Psoas muscle (tissue), 8 donors: ENCODE data around the gene EGFLAM. TPM values are rescaled to one million over a fixed set of nuclear protein-coding genes. Genes with fewer than 3 reads are reported as not detected.
A peak's percentile ranks its signal among the peaks of the same experiment; 100 is the strongest.

Experiments
- ATAC-seq, 4 donors: fragments of 200-7000 bp; cut with Tn5 transposase; one replicate each; pipeline ENCODE4 v1.9.1; 2020; ENCODE audit warnings: moderate library complexity in 3 of 4, mild to moderate bottlenecking in 2 of 4
- DNase-seq, 2 donors: peaks; one replicate each; pipeline ENCODE4 v3.0.0-alpha.2; 2020
- H3K27ac ChIP-seq: fragments of 200-600 bp; one replicate; pipeline ENCODE4 v1.8.0; 2022
- H3K27me3 ChIP-seq, 3 donors: fragments of 200-600 bp in 1 of 3; one replicate each; pipeline versions ENCODE4 v1.6.1 to v1.8.0; 2013 to 2022; ENCODE audit warnings: low read length in 2 of 3, mild to moderate bottlenecking in 2 of 3, moderate library complexity in 1 of 3; ENCODE audit not compliant: insufficient read depth in 3 of 3
- H3K36me3 ChIP-seq, 2 donors: fragments of 200-600 bp in 1 of 2; one replicate each; pipeline versions ENCODE4 v1.6.1 to v1.8.0; 2013 to 2022; ENCODE audit warnings: low read depth in 1 of 2, mild to moderate bottlenecking in 1 of 2, moderate library complexity in 1 of 2; ENCODE audit not compliant: insufficient read depth in 1 of 2
- H3K4me1 ChIP-seq: fragments of 200-600 bp; one replicate; pipeline ENCODE4 v1.8.0; 2022
- H3K4me3 ChIP-seq: fragments of 200-600 bp; one replicate; pipeline ENCODE4 v1.8.0; 2022; ENCODE audit warnings: mild to moderate bottlenecking
- H3K9me3 ChIP-seq: fragments of 200-600 bp; one replicate; pipeline ENCODE4 v1.8.0; 2022
- CTCF ChIP-seq: fragments of 200-600 bp; IDR thresholded peaks from one replicate; pipeline ENCODE4 v1.8.0; 2022; ENCODE audit warnings: antibody characterized with exemption
- WGBS, 3 donors: extraction: QIAGEN DNeasy Blood & Tissue Kit; methylation state at CpG; one replicate each; pipeline versions ENCODE4 v1.1.6 to v1.1.7; 2013; 5-methylcytosine and 5-hydroxymethylcytosine counted together
- intact Hi-C, 2 donors: fragments of 100-400 bp; cut with DNase I; formaldehyde crosslinking; loops; one replicate each; pipeline versions ENCODE4 v1.11.0 to v1.14.2; 2022
- polyA plus RNA-seq, 3 donors: library from polyadenylated mRNA; stranded (reverse); fragments of 200-250 nt; gene quantifications; one replicate each; pipeline ENCODE4 v1.2.3, GENCODE V29; 2013
- total RNA-seq, 4 donors: library from RNA; stranded (reverse); fragmentation: NEBNext Ultra II Directional in 2 of 4; extraction: Animal tissue kit (Norgen Biotek cat#: 25700) in 2 of 4; gene quantifications; one replicate each; pipeline versions ENCODE4 v1.2.1 to v1.2.4, GENCODE V29; 2021 to 2023
- donor health status: healthy with polysubstance abuse.
- donor health status: DM: no; HTN: no; CAD: no; lungs with moderate emphysema.
- donor health status: Bipolar disorder and iron deficiency.
- donor health status: healthy.
- donor health status: DM: yes; HTN: yes; CAD: no.
- donor health status: DM: no; HTN: no; CAD: no.
- donor health status: DM: no; HTN: no; CAD: no.
- donor health status: DM: yes; HTN: yes; CAD: no.

EGFLAM gene
- total and polyA plus RNA-seq, 7 donors = 16.0 to 53.8 (median 35.3) TPM

GRCh38 chr5:38453506-38453905 is 195.1 kb downstream of the EGFLAM start:
- Histone ChIP-seq H3K27me3 (no peaks in the 10 kb centered on the region), H3K27ac (no peak overlapping the region), H3K36me3 (peaks cover 0 to 71% of the 10 kb centered on the region in 2 donors), H3K4me3 (no peak overlapping the region), H3K9me3 (no peaks in the 10 kb centered on the region), H3K4me1 (peaks cover 8% of the 10 kb centered on the region)
- intact Hi-C loops = no loop called here
- no peak for TF ChIP-seq CTCF
- ATAC-seq (no peak), DNase-seq (no peak)
- 74 to 82% (median 80%) methylated on average over 3 of the region's 3 CpGs for WGBS, 3 donors

GRCh38 chr5:38453921-38454320 is 195.6 kb downstream of the EGFLAM start:
- intact Hi-C loops = no loop called here
- no peaks in the 10 kb centered on the region for H3K9me3 ChIP-seq
- ATAC-seq (no peak), DNase-seq (no peak)
- TF ChIP-seq CTCF = no peak
- no peak overlapping the region for H3K4me3 ChIP-seq
- H3K27ac ChIP-seq = no peak overlapping the region
- H3K36me3 ChIP-seq = peaks cover 0 to 71% of the 10 kb centered on the region in 2 donors
- no peaks in the 10 kb centered on the region for H3K27me3 ChIP-seq
- H3K4me1 ChIP-seq = peaks cover 4% of the 10 kb centered on the region
- 89 to 95% (median 94%) methylated on average over 11 of the region's 11 CpGs for WGBS, 3 donors

DNA sequence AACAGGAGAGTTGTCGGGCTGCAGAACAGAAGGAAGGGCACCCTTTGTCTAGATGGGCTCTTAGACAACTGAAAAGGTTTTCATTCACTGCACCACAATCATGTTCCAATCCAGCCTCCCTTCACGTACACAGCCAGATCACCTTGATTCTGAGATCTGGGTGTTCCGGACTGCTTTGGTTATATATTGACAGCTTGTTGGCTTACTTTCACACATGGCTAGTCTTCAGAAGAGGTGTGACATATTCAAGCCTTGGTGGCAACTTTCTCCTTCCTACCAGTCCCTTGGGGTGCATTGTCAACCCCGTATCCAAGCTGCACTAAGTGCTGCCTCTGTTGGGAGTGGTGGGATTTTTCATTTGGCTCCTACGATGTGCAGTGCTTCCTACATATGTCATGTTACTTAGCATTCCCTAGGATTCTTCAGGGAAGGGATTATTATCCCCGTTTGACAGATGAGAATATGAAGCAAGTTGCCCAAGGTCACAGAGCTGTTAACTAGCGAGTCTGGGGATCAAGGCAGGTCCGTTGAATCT is 197.5 kb downstream of the EGFLAM start:
- Histone ChIP-seq H3K36me3 (peaks cover 0 to 79% of the 10 kb centered on the region in 2 donors), H3K9me3 (no peaks in the 10 kb centered on the region), H3K27ac (no peak overlapping the region), H3K4me1 (no peaks in the 10 kb centered on the region), H3K4me3 (no peak overlapping the region), H3K27me3 (no peaks in the 10 kb centered on the region)
- ATAC-seq = peak in 1 of 4 donors; percentile 20
- WGBS, 3 donors = 59 to 82% (median 76%) methylated on average over 8 of the region's 8 CpGs
- no peak for DNase-seq
- intact Hi-C loops = no loop called here
- no peak for TF ChIP-seq CTCF

GRCh38 chr5:38456657-38457399 is 198.5 kb downstream of the EGFLAM start:
- H3K4me3 ChIP-seq = no peak overlapping the region
- DNase-seq (no peak), ATAC-seq (peak in 3 of 4 donors; percentile 50 to 61 (median 56))
- no peak for TF ChIP-seq CTCF
- H3K4me1 ChIP-seq = no peaks in the 10 kb centered on the region
- WGBS, 3 donors = 56 to 80% (median 71%) methylated on average over 4 of the region's 4 CpGs
- H3K27me3 ChIP-seq = no peaks in the 10 kb centered on the region
- intact Hi-C loops = no loop called here
- peaks cover 0 to 74% of the 10 kb centered on the region in 2 donors for H3K36me3 ChIP-seq
- no peaks in the 10 kb centered on the region for H3K9me3 ChIP-seq
- no peak overlapping the region for H3K27ac ChIP-seq
